ENCODE measurements around the gene KCNJ15. TPM values are rescaled to one million over a fixed set of nuclear protein-coding genes. Genes with fewer than 3 reads are reported as not detected.

The KCNJ15 gene
- total RNA-seq, 2 experiments from 2014 or later: 0.12 to 0.14 TPM

DNA sequence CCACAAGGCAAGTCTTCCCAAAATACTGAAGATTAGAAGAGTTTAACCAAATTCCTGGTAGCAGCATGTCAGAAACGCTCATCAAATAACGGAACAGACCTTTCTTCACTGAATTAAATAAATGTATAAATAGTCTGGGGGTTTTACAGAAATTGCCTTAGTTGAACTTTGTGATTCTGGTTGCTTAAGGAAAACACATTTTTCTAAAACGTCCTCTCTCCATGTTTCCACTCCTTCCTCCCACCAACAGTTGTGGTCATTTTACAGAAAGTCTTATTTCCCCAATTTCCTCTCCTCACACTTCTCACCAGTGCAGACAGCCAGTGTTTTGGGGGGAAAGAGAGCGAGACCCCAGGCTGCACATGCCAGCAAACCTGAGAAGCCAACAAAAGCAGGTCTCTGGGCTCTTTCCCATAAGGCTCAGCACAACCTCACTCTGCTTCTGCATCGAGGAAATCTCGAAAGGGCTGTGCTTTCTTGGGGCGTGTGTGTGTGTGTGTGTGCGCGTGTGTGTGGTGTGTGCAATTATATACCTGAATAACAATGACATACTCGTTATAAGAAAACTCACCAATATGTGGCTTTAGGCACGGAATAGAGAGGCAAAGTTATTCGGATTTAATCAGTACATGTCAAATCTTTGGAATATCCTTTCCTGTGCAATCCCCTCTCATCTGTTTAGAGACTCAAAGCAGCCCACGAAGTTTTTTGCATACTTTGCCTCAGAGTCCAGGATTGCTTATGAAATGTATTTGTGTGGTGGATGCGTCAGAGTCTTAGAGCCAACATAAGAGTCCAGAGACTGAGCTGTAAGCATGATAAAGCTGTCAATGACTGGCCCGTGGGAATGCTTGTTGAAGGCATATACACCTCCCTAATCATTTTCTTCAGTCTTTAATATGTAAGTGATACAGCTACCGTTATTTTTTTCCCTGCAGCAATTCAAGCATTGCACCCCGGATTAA lies 2.0 kb downstream of the KCNJ15 start:
- CTCF ChIA-PET: interaction anchor here (0.7 to 1.0 kb wide), 2 partner anchors 9 to 14 kb away, joined by 3 read pairs; no protein-coding TSS in a partner anchor
- H3K27ac Mint-ChIP-seq: no peak overlapping the region
- H3K4me3 Mint-ChIP-seq: no peak overlapping the region
- no peaks in the 10 kb centered on the region for H3K9me3 Mint-ChIP-seq (ENCODE audit: low read depth)
- intact Hi-C loops (cut with DNase I, micrococcal nuclease): no loop called here
- no peaks in the 10 kb centered on the region for H3K36me3 Mint-ChIP-seq (ENCODE audit: low read depth)
- no peak for DNase-seq
- ATAC-seq: no peak
- no peaks in the 10 kb centered on the region for H3K4me1 Mint-ChIP-seq
- POLR2A ChIA-PET: no interaction called here
- peaks cover 18% of the 10 kb centered on the region for H3K27me3 Mint-ChIP-seq

DNA sequence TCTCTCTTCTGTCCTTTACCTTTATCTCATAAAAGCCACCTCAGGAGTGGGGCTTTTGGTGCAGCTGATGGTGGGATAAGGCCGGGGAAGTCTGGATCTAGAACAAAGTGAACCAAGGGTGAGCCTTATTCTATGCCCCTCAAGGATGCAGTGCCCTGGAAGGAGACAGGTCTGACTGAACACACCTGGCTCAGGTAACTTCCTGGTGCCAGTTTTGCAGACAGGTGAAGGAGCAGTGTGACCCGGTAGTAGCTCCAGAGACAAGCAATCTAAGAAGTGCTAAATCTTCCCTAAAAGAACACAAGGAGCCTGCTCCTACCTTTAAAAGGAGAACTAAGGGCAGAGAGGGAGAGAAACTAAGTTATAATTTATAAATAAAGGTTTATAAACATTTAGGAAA lies 2.9 kb downstream of the KCNJ15 start:
- peaks cover 16% of the 10 kb centered on the region for H3K27me3 Mint-ChIP-seq
- H3K9me3 Mint-ChIP-seq (ENCODE audit: low read depth): no peaks in the 10 kb centered on the region
- ChIA-PET POLR2A (no interaction called here), CTCF (interaction anchor here (1.0 kb wide), 1 partner anchor 10 kb away, joined by 3 read pairs; no protein-coding TSS in a partner anchor)
- H3K4me1 Mint-ChIP-seq: no peaks in the 10 kb centered on the region
- intact Hi-C loops (cut with DNase I, micrococcal nuclease): no loop called here
- no peak overlapping the region for H3K4me3 Mint-ChIP-seq
- DNase-seq (no peak), ATAC-seq (no peak)
- no peak overlapping the region for H3K27ac Mint-ChIP-seq
- no peaks in the 10 kb centered on the region for H3K36me3 Mint-ChIP-seq (ENCODE audit: low read depth)

DNA sequence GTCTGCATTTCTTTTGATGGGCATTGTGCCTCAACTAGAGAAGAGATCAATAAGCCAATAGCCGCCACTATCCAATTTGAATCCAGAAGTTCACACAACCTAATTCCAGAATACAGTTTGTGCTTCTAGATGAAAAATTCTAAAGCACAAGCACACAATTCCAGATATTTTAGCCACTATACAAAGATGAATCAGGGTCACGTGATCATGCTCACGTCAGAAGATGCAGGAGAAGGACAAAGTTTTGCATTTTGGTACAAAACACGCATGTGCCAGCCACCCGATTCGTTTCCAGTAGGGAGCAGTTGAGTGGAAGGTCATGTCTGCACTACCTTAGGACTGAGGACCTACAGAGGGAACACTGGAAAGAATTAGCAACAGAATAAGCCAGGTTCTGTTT lies 3.6 kb downstream of the KCNJ15 start:
- no peak for DNase-seq
- Mint-ChIP-seq H3K4me3 (no peak overlapping the region), H3K27ac (no peak overlapping the region), H3K27me3 (peaks cover 16% of the 10 kb centered on the region), H3K4me1 (no peaks in the 10 kb centered on the region), H3K36me3 (ENCODE audit: low read depth) (no peaks in the 10 kb centered on the region), H3K9me3 (ENCODE audit: low read depth) (no peaks in the 10 kb centered on the region)
- intact Hi-C loops (cut with DNase I, micrococcal nuclease): no loop called here
- POLR2A ChIA-PET: no interaction called here
- CTCF ChIA-PET: no interaction called here
- no peak for ATAC-seq

DNA sequence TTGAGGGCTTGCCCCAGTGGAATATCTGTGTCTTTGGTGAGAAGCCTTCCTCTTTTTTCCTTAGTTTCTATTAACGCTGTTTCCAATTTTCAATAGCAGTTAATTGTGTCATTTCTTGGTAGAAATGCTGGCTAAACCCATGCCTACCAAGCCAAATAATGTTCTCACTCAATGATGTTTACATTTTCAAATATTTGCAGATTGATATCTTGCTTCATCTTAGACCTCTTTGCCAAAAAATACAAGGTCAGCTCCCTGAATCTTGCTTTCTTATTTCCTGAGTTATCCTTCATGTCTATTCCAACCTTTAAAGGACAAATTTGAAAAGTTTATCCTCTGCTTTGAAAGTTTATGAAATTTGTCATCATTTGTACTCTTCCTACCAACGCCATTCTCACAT lies 5.1 kb downstream of the KCNJ15 start:
- Mint-ChIP-seq H3K9me3 (ENCODE audit: low read depth) (no peaks in the 10 kb centered on the region), H3K4me3 (no peak overlapping the region), H3K27ac (no peak overlapping the region), H3K4me1 (peaks cover 3% of the 10 kb centered on the region), H3K27me3 (peaks cover 14% of the 10 kb centered on the region), H3K36me3 (ENCODE audit: low read depth) (no peaks in the 10 kb centered on the region)
- intact Hi-C loops (cut with DNase I, micrococcal nuclease): no loop called here
- ChIA-PET CTCF (interaction anchor here (1.1 to 1.4 kb wide), 2 partner anchors 12 to 91 kb away, joined by 3 read pairs; no protein-coding TSS in a partner anchor), POLR2A (no interaction called here)
- no peak for ATAC-seq
- DNase-seq: no peak

DNA sequence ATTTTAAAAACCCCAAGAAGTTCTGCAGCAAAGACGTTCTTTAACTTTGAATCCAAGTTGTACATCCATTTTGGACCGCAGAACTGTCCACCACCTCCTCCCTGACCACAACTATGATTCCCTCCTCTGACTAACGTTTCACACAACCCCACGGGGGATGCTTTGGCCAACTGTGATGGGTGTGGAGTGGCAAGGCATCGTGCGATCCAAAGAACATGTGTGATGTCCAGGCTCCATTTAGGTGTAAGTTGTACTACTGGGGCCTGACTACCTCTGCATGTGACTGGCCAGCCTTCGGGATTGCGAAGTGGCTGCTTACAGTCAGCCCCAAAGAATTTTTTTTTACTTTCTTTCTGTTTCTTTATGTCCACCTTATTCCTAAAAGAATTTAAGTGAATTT lies 6.7 kb downstream of the KCNJ15 start:
- CTCF ChIA-PET: no interaction called here
- H3K27ac Mint-ChIP-seq: no peak overlapping the region
- intact Hi-C loops (cut with DNase I, micrococcal nuclease): no loop called here
- H3K27me3 Mint-ChIP-seq: peaks cover 6% of the 10 kb centered on the region
- no peaks in the 10 kb centered on the region for H3K36me3 Mint-ChIP-seq (ENCODE audit: low read depth)
- H3K9me3 Mint-ChIP-seq (ENCODE audit: low read depth): no peaks in the 10 kb centered on the region
- POLR2A ChIA-PET: no interaction called here
- H3K4me1 Mint-ChIP-seq: peaks cover 19% of the 10 kb centered on the region
- H3K4me3 Mint-ChIP-seq: no peak overlapping the region
- ATAC-seq (no peak), DNase-seq (no peak)

DNA sequence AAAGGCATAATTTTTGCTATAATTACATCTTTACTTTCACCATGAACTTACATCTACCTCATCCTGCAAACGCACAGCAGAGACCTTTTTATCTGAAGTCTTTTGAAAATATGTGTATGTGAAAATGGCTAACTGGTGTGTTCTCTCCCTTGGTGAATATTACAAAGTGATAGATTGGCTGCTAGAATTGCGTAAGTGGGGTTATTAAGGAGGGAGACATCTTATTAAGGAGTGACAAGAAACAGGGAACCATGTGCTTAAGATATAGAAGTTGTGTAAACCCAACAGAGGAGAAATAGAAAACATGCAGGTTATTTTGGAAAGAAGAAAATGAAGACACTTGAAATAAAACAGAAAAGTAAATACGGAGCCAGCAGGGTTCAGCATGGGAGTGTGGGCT lies 7.8 kb downstream of the KCNJ15 start:
- peaks cover 28% of the 10 kb centered on the region for H3K4me1 Mint-ChIP-seq
- intact Hi-C loops (cut with DNase I, micrococcal nuclease): no loop called here
- H3K9me3 Mint-ChIP-seq (ENCODE audit: low read depth): no peaks in the 10 kb centered on the region
- no peak overlapping the region for H3K27ac Mint-ChIP-seq
- DNase-seq (no peak), ATAC-seq (no peak)
- H3K36me3 Mint-ChIP-seq (ENCODE audit: low read depth): no peaks in the 10 kb centered on the region
- ChIA-PET POLR2A (no interaction called here), CTCF (no interaction called here)
- no peak overlapping the region for H3K4me3 Mint-ChIP-seq
- no peaks in the 10 kb centered on the region for H3K27me3 Mint-ChIP-seq

DNA sequence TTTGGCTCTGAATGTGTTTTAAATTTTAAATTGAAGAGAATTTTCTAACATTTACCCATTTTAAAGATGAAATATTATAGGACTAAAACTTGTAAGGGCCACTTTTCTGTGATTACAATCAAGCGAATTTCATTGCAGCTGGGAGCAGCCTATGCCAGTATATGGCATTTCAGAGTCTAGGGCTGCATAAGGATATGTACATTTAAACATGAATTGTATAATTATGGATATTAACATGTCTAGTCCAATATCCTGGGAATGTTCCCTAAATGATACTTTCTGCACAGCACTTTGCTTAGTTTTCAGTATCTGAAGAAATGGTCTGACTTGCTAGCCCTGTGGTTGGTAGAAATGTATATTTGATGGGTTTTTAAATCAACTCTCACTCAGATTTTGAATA lies 8.4 kb downstream of the KCNJ15 start:
- DNase-seq (no peak), ATAC-seq (no peak)
- Mint-ChIP-seq H3K36me3 (ENCODE audit: low read depth) (no peaks in the 10 kb centered on the region), H3K4me1 (peaks cover 34% of the 10 kb centered on the region), H3K27me3 (no peaks in the 10 kb centered on the region), H3K27ac (no peak overlapping the region), H3K4me3 (no peak overlapping the region), H3K9me3 (ENCODE audit: low read depth) (no peaks in the 10 kb centered on the region)
- POLR2A ChIA-PET: no interaction called here
- CTCF ChIA-PET: no interaction called here
- intact Hi-C loops (cut with DNase I, micrococcal nuclease): no loop called here

DNA sequence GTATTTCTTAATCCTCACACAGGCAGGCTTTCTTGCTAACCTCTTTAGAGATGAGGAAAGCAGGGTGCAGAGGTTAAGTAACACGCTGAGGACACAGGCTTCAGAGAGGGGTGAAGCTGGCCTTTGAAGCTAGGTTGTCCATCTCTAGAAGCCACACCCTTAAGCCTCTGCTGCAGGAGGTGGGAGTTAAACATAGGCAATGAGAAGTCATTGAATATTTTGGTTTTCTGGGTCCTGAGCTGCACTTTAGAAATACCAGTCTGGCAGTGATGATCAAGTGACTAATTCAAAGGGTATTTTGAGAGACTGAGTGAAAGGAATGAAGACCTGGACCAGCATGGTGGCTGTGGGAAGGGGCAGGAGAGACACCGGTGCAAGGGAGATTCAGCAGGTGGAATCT lies 9.9 kb downstream of the KCNJ15 start:
- Mint-ChIP-seq H3K4me1 (peaks cover 34% of the 10 kb centered on the region), H3K36me3 (ENCODE audit: low read depth) (no peaks in the 10 kb centered on the region), H3K27me3 (no peaks in the 10 kb centered on the region), H3K27ac (peak overlapping the region; percentile 5), H3K9me3 (ENCODE audit: low read depth) (no peaks in the 10 kb centered on the region), H3K4me3 (no peak overlapping the region)
- ATAC-seq: no peak
- no peak for DNase-seq
- intact Hi-C loops (cut with DNase I, micrococcal nuclease): no loop called here
- CTCF ChIA-PET: interaction anchor here (0.6 to 1.4 kb wide), 2 partner anchors 16 to 582 kb away, joined by 3 to 4 read pairs; no protein-coding TSS in a partner anchor
- POLR2A ChIA-PET: no interaction called here

DNA sequence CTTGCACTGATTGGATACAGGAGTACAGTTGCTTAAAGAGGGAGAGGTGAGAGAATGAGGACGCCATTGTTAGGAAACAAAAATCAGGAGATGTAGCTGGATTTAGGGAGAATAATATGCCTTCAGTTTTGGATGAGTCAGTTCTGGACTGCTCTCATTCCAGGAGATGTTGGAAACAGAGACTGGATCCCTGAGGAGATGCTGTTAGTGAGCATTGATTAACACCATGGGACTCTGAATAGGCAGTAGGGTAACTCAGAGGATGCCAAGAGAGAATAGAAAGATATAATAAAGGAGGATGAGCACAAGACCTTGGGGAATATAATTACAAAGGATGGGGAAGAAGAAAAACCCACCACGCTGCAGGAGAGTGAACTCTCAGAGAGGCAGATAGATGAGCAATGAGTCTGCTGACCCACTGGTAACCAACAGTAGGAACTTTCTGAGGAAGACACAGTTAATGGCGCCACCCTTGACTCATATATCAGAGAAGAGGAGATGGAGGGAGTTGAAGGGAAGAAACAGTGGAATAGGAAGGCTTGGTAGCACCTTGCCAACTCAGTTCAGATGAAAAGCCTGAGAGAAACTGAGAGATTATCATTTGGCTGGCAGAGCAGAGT lies 10.5 kb downstream of the KCNJ15 start:
- Mint-ChIP-seq H3K27me3 (no peaks in the 10 kb centered on the region), H3K9me3 (ENCODE audit: low read depth) (no peaks in the 10 kb centered on the region), H3K4me3 (no peak overlapping the region), H3K27ac (peak overlapping the region; percentile 5), H3K4me1 (peaks cover 34% of the 10 kb centered on the region), H3K36me3 (ENCODE audit: low read depth) (no peaks in the 10 kb centered on the region)
- intact Hi-C loops (cut with DNase I, micrococcal nuclease): no loop called here
- POLR2A ChIA-PET: no interaction called here
- DNase-seq (no peak), ATAC-seq (no peak)
- CTCF ChIA-PET: interaction anchor here (0.6 to 1.4 kb wide), 3 partner anchors 17 to 583 kb away, joined by 3 to 4 read pairs (median 3); no protein-coding TSS in a partner anchor

DNA sequence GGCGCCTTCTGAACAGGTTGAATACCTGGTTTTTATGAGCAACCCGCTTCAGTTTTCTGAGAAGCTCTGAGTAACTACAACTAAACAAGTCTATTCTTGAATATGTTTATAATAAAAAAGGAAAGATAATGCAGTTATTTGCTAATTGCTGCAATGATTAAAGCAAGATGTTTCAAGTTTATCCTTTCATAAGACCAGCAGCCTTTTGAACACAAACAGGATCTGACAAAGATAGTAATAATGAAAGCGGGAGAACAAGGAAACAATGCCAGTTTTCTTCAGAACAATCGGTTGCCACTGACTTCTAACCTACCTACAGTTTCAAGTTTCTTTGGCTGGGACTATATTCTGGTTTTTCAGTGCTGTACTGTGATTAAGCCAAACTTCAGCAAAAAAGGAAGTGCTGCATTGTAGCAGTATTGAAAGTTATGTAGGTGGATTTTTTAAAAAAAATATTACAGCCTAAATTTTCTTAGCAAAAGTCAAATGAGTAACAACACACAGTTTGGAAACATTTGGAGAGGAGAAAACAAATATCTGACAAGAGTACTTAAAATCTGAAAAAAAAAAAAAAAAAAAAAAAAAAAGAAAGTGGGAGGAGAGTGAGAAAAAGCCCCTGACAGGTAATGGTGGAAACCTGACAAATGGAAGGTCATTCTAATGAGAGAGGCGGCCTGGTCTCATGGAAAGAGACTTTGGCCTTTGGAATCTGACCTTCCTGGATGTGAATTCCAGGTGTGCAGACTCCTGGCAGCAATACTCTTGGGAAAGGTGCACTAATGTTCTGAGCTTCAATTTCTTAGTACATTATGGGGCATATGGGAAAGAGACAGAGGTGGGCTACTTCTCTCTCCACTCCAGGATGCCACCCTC lies 11.4 kb downstream of the KCNJ15 start:
- Mint-ChIP-seq H3K4me3 (no peak overlapping the region), H3K27ac (peak overlapping the region; percentile 59), H3K27me3 (no peaks in the 10 kb centered on the region), H3K36me3 (ENCODE audit: low read depth) (no peaks in the 10 kb centered on the region), H3K9me3 (ENCODE audit: low read depth) (no peaks in the 10 kb centered on the region), H3K4me1 (peaks cover 34% of the 10 kb centered on the region)
- ATAC-seq (peak; percentile 76), DNase-seq (no peak)
- intact Hi-C loops (cut with DNase I, micrococcal nuclease): loop anchor here (1.0 to 2.0 kb wide), 4 partner anchors 19 to 81 kb away; no protein-coding TSS in a partner anchor
- POLR2A ChIA-PET: no interaction called here
- CTCF ChIA-PET: interaction anchor here (0.6 to 1.1 kb wide), 3 partner anchors 26 to 101 kb away, joined by 3 read pairs; no protein-coding TSS in a partner anchor

DNA sequence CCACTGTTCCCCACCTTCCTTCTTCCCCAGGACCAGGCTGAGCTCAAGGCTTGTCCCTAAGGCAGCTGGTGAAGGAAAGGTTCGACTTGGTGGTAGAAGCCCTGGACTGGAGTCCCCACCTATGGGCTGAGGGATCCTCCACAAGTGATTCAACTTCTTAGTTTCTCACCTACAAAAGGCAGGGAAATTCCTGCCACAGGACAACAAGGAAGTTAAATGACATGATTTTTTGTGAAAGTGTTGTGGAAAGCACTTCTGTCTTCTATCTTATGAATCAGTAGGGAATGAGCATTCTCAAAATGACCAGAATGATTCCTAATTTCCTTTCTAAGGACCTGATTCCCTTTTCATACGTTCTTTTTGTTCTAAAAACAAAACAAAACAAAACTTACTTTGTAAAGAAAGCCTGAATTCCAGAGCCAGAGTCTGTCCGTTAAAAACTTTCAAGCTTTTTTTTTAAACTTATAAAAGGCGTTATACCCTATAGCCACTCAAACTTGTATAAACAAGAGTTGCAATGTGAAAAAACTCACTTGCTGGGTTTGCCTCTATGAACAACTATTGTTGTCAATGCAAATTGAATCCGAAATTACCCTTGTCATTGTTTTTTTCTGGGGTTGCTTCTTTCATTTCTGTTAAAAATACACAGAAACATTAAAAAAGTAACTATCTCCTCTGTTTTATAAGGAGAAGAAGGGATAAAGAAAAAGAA lies 12.2 kb downstream of the KCNJ15 start:
- Mint-ChIP-seq H3K9me3 (ENCODE audit: low read depth) (no peaks in the 10 kb centered on the region), H3K4me3 (no peak overlapping the region), H3K27ac (peak overlapping the region; percentile 59), H3K27me3 (no peaks in the 10 kb centered on the region), H3K4me1 (peaks cover 34% of the 10 kb centered on the region), H3K36me3 (ENCODE audit: low read depth) (no peaks in the 10 kb centered on the region)
- intact Hi-C loops (cut with DNase I, micrococcal nuclease): loop anchor here (1.0 to 2.0 kb wide), 4 partner anchors 20 to 80 kb away; no protein-coding TSS in a partner anchor
- CTCF ChIA-PET: interaction anchor here (0.6 to 1.1 kb wide), 2 partner anchors 25 to 102 kb away, joined by 3 read pairs; no protein-coding TSS in a partner anchor
- POLR2A ChIA-PET: no interaction called here
- ATAC-seq (peak; percentile 20), DNase-seq (no peak)

Measured in activated CD4-positive, alpha-beta T cell treated with anti-CD3 and anti-CD28 coated beads for 36 hours (primary cell).